Thoracic aorta (tissue), 2 donors: ENCODE data around the gene AK4. TPM values are rescaled to one million over a fixed set of nuclear protein-coding genes. Genes with fewer than 3 reads are reported as not detected.
"Not testable (repeated sequence)": the region's sequence is repeated elsewhere in the genome, so short reads cannot be mapped to it uniquely, and the experiment has no call there.

Experiments used
- ATAC-seq: fragments of 150-250 bp; one replicate; pipeline ENCODE4 v1.8.0; 2017; ENCODE audit warnings: low read depth; ENCODE audit not compliant: insufficient number of reproducible peaks, low FRiP score
- DNase-seq: peaks from one replicate; pipeline ENCODE4 v3.0.0-alpha.2; 2020; ENCODE audit warnings: low spot score
- H3K27ac ChIP-seq, 2 donors: fragments of 200-600 bp; sonication (generic); 1 replicate in 1 of 2; 2 replicates in 1 of 2; pipeline ENCODE4 v1.5.1; 2016; ENCODE audit warnings: mild to moderate bottlenecking in 2 of 2, moderate library complexity in 2 of 2
- H3K27me3 ChIP-seq: fragments of 200-600 bp; sonication (generic); replicated peaks from 2 replicates; pipeline ENCODE4 v1.6.0; 2016; ENCODE audit warnings: mild to moderate bottlenecking; ENCODE audit not compliant: insufficient read depth
- H3K36me3 ChIP-seq: fragments of 200-600 bp; sonication (generic); one replicate; pipeline ENCODE4 v1.5.1; 2016
- H3K4me1 ChIP-seq, 2 donors: fragments of 200-600 bp; sonication (generic); 1 replicate in 1 of 2; 2 replicates in 1 of 2; pipeline versions ENCODE4 v1.5.1 to v1.6.0; 2016; ENCODE audit warnings: low read depth in 2 of 2, mild to moderate bottlenecking in 1 of 2; ENCODE audit not compliant: control insufficient read depth in 1 of 2
- H3K4me3 ChIP-seq: fragments of 200-600 bp; sonication (generic); 2 replicates; pipeline ENCODE4 v1.5.1; 2016; ENCODE audit warnings: mild to moderate bottlenecking
- H3K9me3 ChIP-seq: fragments of 200-600 bp; sonication (generic); 2 replicates; pipeline ENCODE4 v1.5.1; 2016
- total RNA-seq, 2 donors: library from RNA; depleted of rRNA; stranded (reverse); fragments of >200 nt; gene quantifications; one replicate each; pipeline versions ENCODE4 v1.1.0 to v1.2.3, GENCODE V29; 2016
- TF ChIP-seq, protein P1 (sequence below): fragments of 200-600 bp; sonication (generic); IDR thresholded peaks from one replicate; pipeline ENCODE4 v1.5.1; 2019; ENCODE audit warnings: antibody characterized with exemption

AK4 gene
- total RNA-seq, 2 donors from 2014 or later, result 32.2 to 35.8 TPM

DNA sequence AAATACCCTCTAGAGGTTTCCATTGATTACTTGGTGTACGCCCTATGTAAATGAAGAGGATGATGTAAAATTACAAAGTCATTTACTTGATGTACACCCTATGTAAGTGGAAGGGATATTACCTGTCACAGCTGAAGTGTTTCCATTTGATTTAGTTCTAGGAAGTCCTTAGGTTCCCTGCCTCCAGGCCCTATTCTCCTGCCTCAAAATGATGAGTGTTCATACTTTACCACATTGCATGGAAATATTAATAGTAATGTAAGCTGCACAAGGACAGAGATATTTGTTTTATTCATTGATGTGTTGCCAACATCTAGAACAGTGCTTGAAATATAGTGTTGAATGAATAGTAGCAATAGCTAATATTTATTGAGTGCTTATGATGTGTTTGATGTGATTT is 9.5 kb upstream of the AK4 start:
- Histone ChIP-seq H3K4me3 (no peak overlapping the region), H3K27ac (no peak overlapping the region), H3K4me1 (no peaks in the 10 kb centered on the region), H3K27me3 (no peaks in the 10 kb centered on the region), H3K9me3 (no peaks in the 10 kb centered on the region), H3K36me3 (no peaks in the 10 kb centered on the region)
- no peak for ATAC-seq
- TF ChIP-seq, protein P1, sequence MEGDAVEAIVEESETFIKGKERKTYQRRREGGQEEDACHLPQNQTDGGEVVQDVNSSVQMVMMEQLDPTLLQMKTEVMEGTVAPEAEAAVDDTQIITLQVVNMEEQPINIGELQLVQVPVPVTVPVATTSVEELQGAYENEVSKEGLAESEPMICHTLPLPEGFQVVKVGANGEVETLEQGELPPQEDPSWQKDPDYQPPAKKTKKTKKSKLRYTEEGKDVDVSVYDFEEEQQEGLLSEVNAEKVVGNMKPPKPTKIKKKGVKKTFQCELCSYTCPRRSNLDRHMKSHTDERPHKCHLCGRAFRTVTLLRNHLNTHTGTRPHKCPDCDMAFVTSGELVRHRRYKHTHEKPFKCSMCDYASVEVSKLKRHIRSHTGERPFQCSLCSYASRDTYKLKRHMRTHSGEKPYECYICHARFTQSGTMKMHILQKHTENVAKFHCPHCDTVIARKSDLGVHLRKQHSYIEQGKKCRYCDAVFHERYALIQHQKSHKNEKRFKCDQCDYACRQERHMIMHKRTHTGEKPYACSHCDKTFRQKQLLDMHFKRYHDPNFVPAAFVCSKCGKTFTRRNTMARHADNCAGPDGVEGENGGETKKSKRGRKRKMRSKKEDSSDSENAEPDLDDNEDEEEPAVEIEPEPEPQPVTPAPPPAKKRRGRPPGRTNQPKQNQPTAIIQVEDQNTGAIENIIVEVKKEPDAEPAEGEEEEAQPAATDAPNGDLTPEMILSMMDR, result no peak
- DNase-seq, result no peak

DNA sequence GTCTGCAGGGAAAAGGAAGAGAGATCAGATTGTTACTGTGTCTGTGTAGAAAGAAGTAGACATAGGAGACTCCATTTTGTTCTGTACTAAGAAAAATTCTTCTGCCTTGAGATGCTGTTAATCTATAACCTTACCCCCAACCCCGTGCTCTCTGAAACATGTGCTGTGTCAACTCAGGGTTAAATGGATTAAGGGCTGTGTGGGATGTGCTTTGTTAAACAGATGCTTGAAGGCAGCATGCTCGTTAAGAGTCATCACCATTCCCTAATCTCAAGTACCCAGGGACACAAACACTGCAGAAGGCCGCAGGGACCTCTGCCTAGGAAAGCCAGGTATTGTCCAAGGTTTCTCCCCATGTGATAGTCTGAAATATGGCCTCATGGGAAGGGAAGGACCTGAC is 8.2 kb upstream of the AK4 start:
- not testable (repeated sequence) for ATAC-seq, H3K27ac ChIP-seq, H3K36me3 ChIP-seq, DNase-seq, H3K4me3 ChIP-seq, H3K4me1 ChIP-seq, H3K27me3 ChIP-seq, H3K9me3 ChIP-seq

DNA sequence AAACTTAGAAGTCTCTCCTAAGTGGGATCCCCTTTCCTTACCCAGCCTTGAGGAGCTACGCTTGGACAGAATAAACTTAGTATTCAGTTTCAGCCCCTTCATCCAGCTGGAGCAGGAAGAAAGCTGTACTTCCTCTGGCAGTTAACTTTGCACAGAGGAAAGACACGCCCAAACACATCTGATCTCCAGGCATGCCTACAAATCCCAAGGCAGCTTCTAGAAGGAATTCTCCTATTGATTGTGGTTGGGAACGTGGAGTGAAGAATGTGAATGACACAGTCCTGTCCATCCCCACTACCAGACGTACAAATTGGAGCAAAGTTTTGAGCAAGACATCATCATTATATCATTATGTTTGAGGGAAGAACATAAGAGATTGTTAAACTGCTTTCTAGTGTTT is 6.6 kb upstream of the AK4 start:
- Histone ChIP-seq H3K27ac (no peak overlapping the region), H3K9me3 (no peaks in the 10 kb centered on the region), H3K27me3 (no peaks in the 10 kb centered on the region), H3K36me3 (no peaks in the 10 kb centered on the region), H3K4me1 (no peaks in the 10 kb centered on the region), H3K4me3 (no peak overlapping the region)
- no peak for DNase-seq
- ATAC-seq, result no peak
- TF ChIP-seq, protein P1, result no peak

DNA sequence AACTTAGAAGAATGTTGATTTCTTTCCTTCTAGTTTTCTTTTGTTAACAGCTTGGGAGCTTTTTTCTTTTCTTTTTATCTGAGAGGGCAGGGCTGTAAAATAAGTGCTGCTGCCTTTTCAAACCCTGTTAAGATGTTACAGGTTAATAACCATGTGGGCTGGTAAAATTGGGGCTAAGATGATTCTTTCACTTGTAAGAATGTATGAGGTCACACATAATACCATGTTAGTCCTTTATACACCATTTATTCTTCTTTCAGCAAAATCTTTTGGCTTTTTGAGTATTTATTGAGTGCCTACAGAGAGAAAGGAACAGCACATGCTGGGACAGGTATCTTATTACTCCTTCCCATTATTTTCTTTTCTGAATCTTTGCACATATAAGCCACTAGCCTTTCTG is 6.1 kb upstream of the AK4 start:
- H3K27ac ChIP-seq, result no peak overlapping the region
- H3K4me1 ChIP-seq, result peaks cover 0 to 3% of the 10 kb centered on the region in 2 donors
- H3K9me3 ChIP-seq, result no peaks in the 10 kb centered on the region
- H3K36me3 ChIP-seq, result no peaks in the 10 kb centered on the region
- no peaks in the 10 kb centered on the region for H3K27me3 ChIP-seq
- H3K4me3 ChIP-seq, result no peak overlapping the region
- no peak for ATAC-seq
- no peak for DNase-seq
- TF ChIP-seq, protein P1, result no peak

DNA sequence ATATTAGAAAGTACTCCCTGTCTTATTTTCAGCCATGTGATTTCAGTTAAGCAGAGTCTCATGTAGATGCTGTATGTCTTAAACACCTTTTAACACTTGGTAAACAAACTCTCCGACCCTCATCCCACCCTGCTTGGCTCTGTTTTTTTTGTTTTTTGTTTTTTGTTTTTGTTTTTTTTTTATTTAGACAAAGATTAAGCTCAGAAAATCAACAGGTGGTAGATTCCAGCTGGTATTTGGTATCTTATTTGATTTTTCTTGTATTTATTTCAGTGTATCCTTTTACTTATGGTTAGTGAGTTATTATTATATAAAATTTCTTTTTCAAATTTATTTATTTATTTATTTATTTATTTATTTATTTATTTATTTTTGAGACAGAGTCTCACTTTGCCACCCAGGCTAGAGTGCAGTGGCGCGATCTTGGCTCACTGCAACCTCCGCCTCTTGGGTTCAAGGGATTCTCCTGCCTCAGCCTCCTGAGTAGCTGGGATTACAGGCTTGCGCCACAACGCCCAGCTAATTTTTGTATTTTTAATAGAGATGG is 4.8 kb upstream of the AK4 start:
- H3K9me3 ChIP-seq, H3K36me3 ChIP-seq, H3K27ac ChIP-seq, H3K4me1 ChIP-seq, ATAC-seq, H3K27me3 ChIP-seq, DNase-seq, H3K4me3 ChIP-seq: not testable (repeated sequence)

DNA sequence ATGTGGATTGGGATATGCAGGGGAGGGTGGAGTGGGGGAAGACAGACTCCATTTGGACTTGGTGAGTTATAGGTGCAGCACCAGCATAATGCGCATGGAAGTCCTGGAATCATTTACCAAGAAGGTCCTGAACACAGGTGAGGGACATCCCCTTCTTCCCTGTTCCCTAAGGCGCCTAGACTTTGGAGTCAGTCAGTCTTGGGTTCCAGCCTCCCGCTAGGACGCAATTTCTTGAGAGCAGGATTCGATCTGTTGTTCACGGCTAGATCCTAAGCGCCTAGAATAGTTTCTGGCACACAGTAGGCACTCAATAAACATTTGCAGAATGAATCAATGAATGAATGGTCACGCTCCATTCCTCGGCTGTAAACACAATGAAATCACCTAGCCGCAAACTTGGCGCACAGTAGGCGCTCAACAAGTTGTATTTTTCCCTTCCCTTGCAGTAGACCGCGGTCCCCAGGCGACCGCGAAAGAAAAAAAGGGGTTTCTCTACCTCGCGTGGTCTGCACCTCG is 1.0 kb upstream of the AK4 start:
- DNase-seq (no peak), ATAC-seq (no peak)
- Histone ChIP-seq H3K36me3 (no peaks in the 10 kb centered on the region), H3K4me3 (peak overlapping the region; percentile 97), H3K27ac (peak overlapping the region; percentile 84 to 91), H3K27me3 (no peaks in the 10 kb centered on the region), H3K4me1 (peaks cover 11 to 23% of the 10 kb centered on the region in 2 donors), H3K9me3 (no peaks in the 10 kb centered on the region)
- TF ChIP-seq, protein P1, result no peak
